ENCODE measurements around the gene SPEF1.

DNA sequence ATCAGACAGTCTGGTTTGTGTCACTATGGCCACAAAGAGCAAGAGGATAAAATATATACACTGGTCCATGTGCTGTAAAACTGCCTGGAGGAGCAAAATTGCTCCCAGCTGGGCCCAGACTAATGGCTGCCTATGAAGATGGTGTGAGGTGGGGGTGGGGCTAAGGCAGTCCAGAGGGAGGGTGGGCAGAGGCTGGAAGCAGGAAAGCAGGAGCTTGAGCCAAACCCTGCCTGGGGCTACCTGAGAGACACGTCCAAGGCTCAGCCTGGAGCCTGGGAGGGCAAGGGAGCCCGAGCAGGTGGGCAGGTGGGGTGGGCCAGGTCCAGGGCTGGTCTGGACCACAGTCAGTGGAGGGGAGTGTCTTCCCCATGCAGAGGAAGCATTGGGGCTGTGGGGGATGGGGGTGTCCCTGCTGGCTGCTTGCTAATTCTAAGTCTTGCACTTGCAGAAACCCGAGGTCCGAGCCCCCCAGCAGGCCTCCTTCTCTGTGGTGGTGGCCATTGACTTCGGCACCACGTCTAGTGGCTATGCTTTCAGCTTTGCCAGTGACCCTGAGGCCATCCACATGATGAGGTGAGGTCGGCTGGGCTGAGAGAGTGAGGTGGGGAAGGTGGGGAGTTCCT, 39.3 kb downstream of the SPEF1 start:
- TF ChIP-seq, protein P1, sequence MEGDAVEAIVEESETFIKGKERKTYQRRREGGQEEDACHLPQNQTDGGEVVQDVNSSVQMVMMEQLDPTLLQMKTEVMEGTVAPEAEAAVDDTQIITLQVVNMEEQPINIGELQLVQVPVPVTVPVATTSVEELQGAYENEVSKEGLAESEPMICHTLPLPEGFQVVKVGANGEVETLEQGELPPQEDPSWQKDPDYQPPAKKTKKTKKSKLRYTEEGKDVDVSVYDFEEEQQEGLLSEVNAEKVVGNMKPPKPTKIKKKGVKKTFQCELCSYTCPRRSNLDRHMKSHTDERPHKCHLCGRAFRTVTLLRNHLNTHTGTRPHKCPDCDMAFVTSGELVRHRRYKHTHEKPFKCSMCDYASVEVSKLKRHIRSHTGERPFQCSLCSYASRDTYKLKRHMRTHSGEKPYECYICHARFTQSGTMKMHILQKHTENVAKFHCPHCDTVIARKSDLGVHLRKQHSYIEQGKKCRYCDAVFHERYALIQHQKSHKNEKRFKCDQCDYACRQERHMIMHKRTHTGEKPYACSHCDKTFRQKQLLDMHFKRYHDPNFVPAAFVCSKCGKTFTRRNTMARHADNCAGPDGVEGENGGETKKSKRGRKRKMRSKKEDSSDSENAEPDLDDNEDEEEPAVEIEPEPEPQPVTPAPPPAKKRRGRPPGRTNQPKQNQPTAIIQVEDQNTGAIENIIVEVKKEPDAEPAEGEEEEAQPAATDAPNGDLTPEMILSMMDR (IDR thresholded peaks at IDR 0.05 in 2 of 3, conservative IDR thresholded peaks at IDR 0.05 in 1 of 3; ENCODE audit: control insufficient read depth in 2 of 3, extremely low read depth in 1 of 3, insufficient read depth in 1 of 3, low read depth in 3 of 3, low read length in 3 of 3) = no peak
- TF ChIP-seq POLR2AphosphoS5 (IDR thresholded peaks at IDR 0.05; ENCODE audit: low read length) = no peak
- TF ChIP-seq BCL11A (IDR thresholded peaks at IDR 0.05; ENCODE audit: low read depth, low read length) = no peak
- no peak for TF ChIP-seq SKIL (IDR thresholded peaks at IDR 0.05; ENCODE audit: low read depth, poor library complexity, severe bottlenecking)
- TF ChIP-seq ZBTB33 (IDR thresholded peaks at IDR 0.05) = no peak
- no peak for TF ChIP-seq SIN3A (IDR thresholded peaks at IDR 0.05; ENCODE audit: low read depth, low read length)
- no peak for TF ChIP-seq NFXL1 (IDR thresholded peaks at IDR 0.05; ENCODE audit: borderline replicate concordance)
- TF ChIP-seq CEBPZ (IDR thresholded peaks at IDR 0.05; ENCODE audit: low read depth, low read length) = no peak
